Gastrocnemius medialis (tissue), 4 donors: ENCODE results near the gene FAM131C. TPM values are rescaled to one million over a fixed set of nuclear protein-coding genes. Genes with fewer than 3 reads are reported as not detected.
"Not testable (repeated sequence)": the region's sequence is repeated elsewhere in the genome, so short reads cannot be mapped to it uniquely, and the experiment has no call there.

Experiments used
- ATAC-seq, 2 donors: fragments of 150-250 bp; one replicate each; pipeline ENCODE4 v1.9.1; 2016
- DNase-seq, 2 donors: peaks; one replicate each; pipeline ENCODE4 v3.0.0-alpha.2; 2019
- H3K27ac ChIP-seq, 4 donors: fragments of 200-600 bp; sonication (generic); 1 replicate in 1 of 4; 2 replicates in 3 of 4; pipeline ENCODE4 v1.5.1; 2016 to 2018; ENCODE audit warnings: mild to moderate bottlenecking in 2 of 4, moderate library complexity in 1 of 4
- H3K27me3 ChIP-seq, 3 donors: fragments of 200-600 bp; sonication (generic) in 2 of 3; 1 replicate in 1 of 3; 2 replicates in 2 of 3; pipeline versions ENCODE4 v1.5.1 to v1.6.0; 2016 to 2019; ENCODE audit warnings: mild to moderate bottlenecking in 1 of 3, moderate library complexity in 1 of 3
- H3K36me3 ChIP-seq, 2 donors: fragments of 200-600 bp; sonication (generic) in 1 of 2; one replicate each; pipeline ENCODE4 v1.5.1; 2017 to 2018
- H3K4me1 ChIP-seq, 2 donors: fragments of 200-600 bp; sonication (generic) in 1 of 2; one replicate each; pipeline ENCODE4 v1.5.1; 2016 to 2017; ENCODE audit warnings: mild to moderate bottlenecking in 2 of 2
- H3K4me3 ChIP-seq, 4 donors: fragments of 200-600 bp; sonication (generic) in 3 of 4; 1 replicate in 1 of 4; 2 replicates in 3 of 4; pipeline ENCODE4 v1.5.1; 2016 to 2019; ENCODE audit warnings: mild to moderate bottlenecking in 2 of 4
- H3K9me3 ChIP-seq, 3 donors: fragments of 200-600 bp; sonication (generic) in 2 of 3; 1 replicate in 1 of 3; 2 replicates in 2 of 3; pipeline ENCODE4 v1.5.1; 2016 to 2019
- POLR2A ChIP-seq, 2 donors: fragments of 450-650 bp; IDR thresholded peaks; one replicate each; pipeline ENCODE4 v1.6.1; 2017; ENCODE audit warnings: antibody characterized with exemption in 2 of 2, mild to moderate bottlenecking in 2 of 2, moderate library complexity in 2 of 2
- in situ Hi-C, 4 donors: fragments of 200-750 bp; cut with MboI; loops; one replicate each; pipeline versions ENCODE4 v1.15.0 to v1.8.0; 2017; ENCODE audit warnings: low sequenced_read_pairs in 4 of 4
- intact Hi-C: fragments of 100-400 bp; cut with DNase I; formaldehyde crosslinking; loops from one replicate; pipeline ENCODE4 v1.15.1; 2023; ENCODE audit warnings: low total_unique reads
- total RNA-seq, 4 donors: library from RNA; depleted of rRNA; stranded (reverse); fragments of >200 nt; gene quantifications; one replicate each; pipeline versions ENCODE4 v1.1.0 to v1.2.3, GENCODE V29; 2016
- TF ChIP-seq, protein P1 (sequence below), 5 experiments: fragments of 450-650 bp in 3 of 5; fragments of 200-600 bp in 2 of 5; sonication (generic) in 2 of 5; IDR thresholded peaks in 4 of 5; conservative IDR thresholded peaks in 1 of 5; 1 replicate in 4 of 5; 2 replicates in 1 of 5; pipeline ENCODE4 v1.5.1; 2016 to 2019; ENCODE audit warnings: antibody characterized with exemption in 5 of 5, mild to moderate bottlenecking in 3 of 5, moderate library complexity in 3 of 5

Gene FAM131C
- total RNA-seq, 4 donors from 2014 or later, result not detected

DNA sequence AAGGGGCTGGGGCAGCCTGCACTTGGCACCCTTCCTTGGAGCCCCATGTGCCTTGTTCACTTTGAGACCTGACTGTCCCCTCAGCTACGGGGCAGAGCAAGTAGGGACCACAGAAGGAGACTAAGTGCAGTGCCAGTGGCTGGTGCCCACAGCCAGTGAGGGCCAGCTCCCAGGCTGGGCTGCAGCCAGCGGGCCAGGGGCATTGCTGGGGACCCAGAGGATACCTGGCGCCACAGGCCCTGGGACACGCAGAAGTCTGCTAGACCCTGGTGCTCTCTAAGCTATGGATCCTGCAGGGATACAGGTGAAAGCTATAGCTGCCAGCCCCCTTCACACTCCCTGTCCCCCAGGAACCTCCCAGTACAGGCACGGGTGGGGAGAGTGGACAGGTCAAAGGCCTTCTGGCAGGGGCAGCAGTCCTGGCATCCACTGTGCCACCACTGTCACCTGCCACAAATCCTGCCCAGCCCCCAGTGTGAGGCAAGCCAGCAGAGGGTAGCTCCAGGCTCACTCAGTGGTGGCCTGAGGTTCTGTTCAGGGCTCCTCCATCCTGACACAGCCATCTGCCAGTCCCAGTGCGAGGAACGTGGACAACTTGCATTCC, 50.3 kb downstream of the FAM131C start:
- TF ChIP-seq, protein P1, sequence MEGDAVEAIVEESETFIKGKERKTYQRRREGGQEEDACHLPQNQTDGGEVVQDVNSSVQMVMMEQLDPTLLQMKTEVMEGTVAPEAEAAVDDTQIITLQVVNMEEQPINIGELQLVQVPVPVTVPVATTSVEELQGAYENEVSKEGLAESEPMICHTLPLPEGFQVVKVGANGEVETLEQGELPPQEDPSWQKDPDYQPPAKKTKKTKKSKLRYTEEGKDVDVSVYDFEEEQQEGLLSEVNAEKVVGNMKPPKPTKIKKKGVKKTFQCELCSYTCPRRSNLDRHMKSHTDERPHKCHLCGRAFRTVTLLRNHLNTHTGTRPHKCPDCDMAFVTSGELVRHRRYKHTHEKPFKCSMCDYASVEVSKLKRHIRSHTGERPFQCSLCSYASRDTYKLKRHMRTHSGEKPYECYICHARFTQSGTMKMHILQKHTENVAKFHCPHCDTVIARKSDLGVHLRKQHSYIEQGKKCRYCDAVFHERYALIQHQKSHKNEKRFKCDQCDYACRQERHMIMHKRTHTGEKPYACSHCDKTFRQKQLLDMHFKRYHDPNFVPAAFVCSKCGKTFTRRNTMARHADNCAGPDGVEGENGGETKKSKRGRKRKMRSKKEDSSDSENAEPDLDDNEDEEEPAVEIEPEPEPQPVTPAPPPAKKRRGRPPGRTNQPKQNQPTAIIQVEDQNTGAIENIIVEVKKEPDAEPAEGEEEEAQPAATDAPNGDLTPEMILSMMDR (IDR thresholded peaks at IDR 0.05 in 4 of 5, conservative IDR thresholded peaks at IDR 0.05 in 1 of 5), result no peak
- TF ChIP-seq POLR2A (IDR thresholded peaks at IDR 0.05), result no peak
- ATAC-seq (no peak), DNase-seq (no peak)
- Histone ChIP-seq H3K27ac (peak overlapping the region; percentile 13 to 99 (median 30)), H3K4me3 (no peak overlapping the region), H3K36me3 (no peaks in the 10 kb centered on the region), H3K4me1 (peaks cover 28 to 34% of the 10 kb centered on the region in 2 donors), H3K27me3 (no peaks in the 10 kb centered on the region), H3K9me3 (no peaks in the 10 kb centered on the region)
- intact Hi-C loops (no loop called here), in situ Hi-C loops (no loop called here)

DNA sequence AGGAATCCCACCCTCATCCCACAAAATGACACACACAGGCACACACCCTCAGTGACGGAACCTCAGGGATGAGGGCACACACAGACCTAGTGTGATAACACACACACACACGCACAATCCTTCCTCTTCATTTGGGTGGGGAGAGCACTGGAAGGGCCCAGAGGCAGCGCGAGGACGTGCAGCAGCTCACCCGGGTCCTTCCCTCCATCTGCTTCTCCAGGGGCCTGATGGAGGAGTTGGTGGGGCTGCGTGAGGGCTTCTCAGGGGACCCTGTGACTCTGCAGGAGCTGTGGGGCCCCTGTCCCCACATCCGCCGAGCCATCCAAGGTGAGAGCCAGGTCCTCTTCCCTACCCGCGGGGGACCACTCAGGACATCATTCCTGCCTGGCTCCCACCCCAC, 51.1 kb downstream of the FAM131C start:
- no peak for TF ChIP-seq POLR2A (IDR thresholded peaks at IDR 0.05)
- intact Hi-C loops, result no loop called here
- Histone ChIP-seq H3K27me3 (no peaks in the 10 kb centered on the region), H3K27ac (peak overlapping the region; percentile 97 to 100 (median 98)), H3K4me1 (peaks cover 29 to 35% of the 10 kb centered on the region in 2 donors), H3K9me3 (no peaks in the 10 kb centered on the region), H3K36me3 (no peaks in the 10 kb centered on the region), H3K4me3 (no peak overlapping the region)
- in situ Hi-C loops, result no loop called here
- DNase-seq (no peak), ATAC-seq (no peak)

- peaks cover 23 to 28% of the 10 kb centered on the region in 2 donors for H3K4me1 ChIP-seq
- no peak for DNase-seq
- intact Hi-C loops, result no loop called here
These were observed 51.8 kb downstream of the FAM131C start, which contains the start of gene CLCNKA for GRCh38 chr1:16021681-16022080. Gene CLCNKA, plus strand, starts transcription at chr1:16022036. Its CDS starts 584 bp downstream, at chr1:16022620.

DNA sequence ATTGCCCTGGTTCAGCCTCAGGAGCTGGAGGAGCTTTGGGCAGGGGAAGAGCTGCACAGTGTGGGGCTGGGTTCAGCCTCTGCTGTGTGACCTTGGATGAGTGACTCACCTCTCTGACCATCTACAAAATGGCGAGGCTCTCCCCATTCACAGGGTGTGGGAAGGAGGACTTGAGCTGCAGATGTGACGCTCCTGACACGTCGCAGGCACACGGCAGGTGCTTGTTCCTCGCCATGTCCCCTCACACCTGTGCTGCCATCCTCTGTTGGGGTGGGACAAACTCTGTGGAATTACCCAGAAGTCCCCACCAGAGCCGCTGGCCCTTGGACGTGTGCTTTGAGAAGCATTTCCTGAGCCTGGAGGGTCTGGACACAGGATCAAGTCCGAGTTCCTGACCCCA, 52.6 kb downstream of the FAM131C start:
- ATAC-seq, in situ Hi-C loops, DNase-seq, H3K4me3 ChIP-seq, intact Hi-C loops, H3K27me3 ChIP-seq, H3K9me3 ChIP-seq, H3K36me3 ChIP-seq: not testable (repeated sequence)
- H3K4me1 ChIP-seq, result peaks cover 22 to 29% of the 10 kb centered on the region in 2 donors
- H3K27ac ChIP-seq, result peak overlapping the region; percentile 97 to 100 (median 98)

More at GRCh38 chr1:16021681-16022080, 51.8 kb downstream of the FAM131C start, which contains the start of gene CLCNKA:
- in situ Hi-C loops, result no loop called here
- no peak within 1 kb of the TSS for H3K4me3 ChIP-seq
- TF ChIP-seq, protein P1 (IDR thresholded peaks at IDR 0.05 in 4 of 5, conservative IDR thresholded peaks at IDR 0.05 in 1 of 5), result no peak
- no peak for TF ChIP-seq POLR2A (IDR thresholded peaks at IDR 0.05)
- no peak for ATAC-seq
- H3K27me3 ChIP-seq, result no peaks in the 10 kb centered on the region
- no peaks in the 10 kb centered on the region for H3K36me3 ChIP-seq
- no peaks in the 10 kb centered on the region for H3K9me3 ChIP-seq
- peak within 1 kb of the TSS; percentile 97 to 100 (median 98) for H3K27ac ChIP-seq

DNA sequence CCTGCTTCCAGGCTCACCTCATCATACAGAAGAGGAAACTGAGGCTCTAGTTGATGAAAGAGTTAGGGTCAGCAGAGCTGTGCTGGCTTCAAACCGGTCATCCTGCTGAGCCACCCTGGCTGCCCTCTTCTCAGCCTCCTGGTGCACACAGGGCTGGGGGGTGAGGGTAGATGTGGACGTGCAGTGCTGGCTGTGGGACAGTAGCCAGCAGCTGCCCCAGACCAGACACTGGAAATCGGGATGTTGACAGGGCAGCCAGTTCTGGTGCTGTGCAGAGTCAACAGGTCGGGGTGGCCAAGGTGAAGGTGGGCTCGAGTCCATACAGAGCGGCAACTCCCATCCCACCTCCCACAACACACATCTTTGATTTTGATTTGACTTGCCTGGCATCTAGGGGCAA, 53.1 kb downstream of the FAM131C start:
- Histone ChIP-seq H3K36me3 (no peaks in the 10 kb centered on the region), H3K4me1 (peaks cover 23 to 34% of the 10 kb centered on the region in 2 donors), H3K27me3 (no peaks in the 10 kb centered on the region), H3K27ac (peak overlapping the region; percentile 97 to 100 (median 98)), H3K9me3 (no peaks in the 10 kb centered on the region), H3K4me3 (no peak overlapping the region)
- no peak for ATAC-seq
- in situ Hi-C loops (no loop called here), intact Hi-C loops (no loop called here)
- DNase-seq, result peak in 1 of 2 donors; percentile 69
- TF ChIP-seq, protein P1 (IDR thresholded peaks at IDR 0.05 in 4 of 5, conservative IDR thresholded peaks at IDR 0.05 in 1 of 5), result no peak
- TF ChIP-seq POLR2A (IDR thresholded peaks at IDR 0.05), result peak in 1 of 2 donors; percentile 19
